C4-2B (cell line): ENCODE data around the gene UTP15.

Experiments used
- H3K27ac ChIP-seq: fragments of 450-650 bp; 2 replicates; pipeline ENCODE4 v1.5.1; 2017
- ZFX ChIP-seq: fragments of 450-650 bp; IDR thresholded peaks from 2 replicates; pipeline ENCODE4 v1.6.1; 2017
- TF ChIP-seq, protein P1 (sequence below): fragments of 450-650 bp; conservative IDR thresholded peaks from 2 replicates; pipeline ENCODE4 v1.5.1; 2017; ENCODE audit warnings: mild to moderate bottlenecking

Gene UTP15

DNA sequence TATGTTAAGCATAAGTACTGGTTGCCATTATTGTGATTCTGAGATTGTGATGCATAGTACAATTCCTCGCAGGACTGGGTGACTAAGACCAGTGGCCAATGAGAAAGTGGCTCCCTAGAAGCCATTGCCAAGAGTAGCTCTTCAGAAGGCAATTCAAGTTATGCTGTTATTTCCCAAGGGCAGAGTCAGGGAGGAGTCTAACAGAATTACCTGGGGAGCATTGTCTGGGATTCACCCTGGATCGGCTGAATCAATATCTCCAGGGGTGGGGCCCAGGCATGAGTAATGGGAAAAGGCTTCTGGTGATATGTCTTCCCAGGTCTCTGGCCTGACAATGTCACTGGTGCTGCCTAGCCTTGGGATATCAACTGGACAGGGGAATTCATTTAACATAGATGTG, 49.5 kb downstream of the UTP15 start:
- TF ChIP-seq ZFX = no peak
- TF ChIP-seq, protein P1, sequence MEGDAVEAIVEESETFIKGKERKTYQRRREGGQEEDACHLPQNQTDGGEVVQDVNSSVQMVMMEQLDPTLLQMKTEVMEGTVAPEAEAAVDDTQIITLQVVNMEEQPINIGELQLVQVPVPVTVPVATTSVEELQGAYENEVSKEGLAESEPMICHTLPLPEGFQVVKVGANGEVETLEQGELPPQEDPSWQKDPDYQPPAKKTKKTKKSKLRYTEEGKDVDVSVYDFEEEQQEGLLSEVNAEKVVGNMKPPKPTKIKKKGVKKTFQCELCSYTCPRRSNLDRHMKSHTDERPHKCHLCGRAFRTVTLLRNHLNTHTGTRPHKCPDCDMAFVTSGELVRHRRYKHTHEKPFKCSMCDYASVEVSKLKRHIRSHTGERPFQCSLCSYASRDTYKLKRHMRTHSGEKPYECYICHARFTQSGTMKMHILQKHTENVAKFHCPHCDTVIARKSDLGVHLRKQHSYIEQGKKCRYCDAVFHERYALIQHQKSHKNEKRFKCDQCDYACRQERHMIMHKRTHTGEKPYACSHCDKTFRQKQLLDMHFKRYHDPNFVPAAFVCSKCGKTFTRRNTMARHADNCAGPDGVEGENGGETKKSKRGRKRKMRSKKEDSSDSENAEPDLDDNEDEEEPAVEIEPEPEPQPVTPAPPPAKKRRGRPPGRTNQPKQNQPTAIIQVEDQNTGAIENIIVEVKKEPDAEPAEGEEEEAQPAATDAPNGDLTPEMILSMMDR = no peak
- H3K27ac ChIP-seq = no peak overlapping the region

DNA sequence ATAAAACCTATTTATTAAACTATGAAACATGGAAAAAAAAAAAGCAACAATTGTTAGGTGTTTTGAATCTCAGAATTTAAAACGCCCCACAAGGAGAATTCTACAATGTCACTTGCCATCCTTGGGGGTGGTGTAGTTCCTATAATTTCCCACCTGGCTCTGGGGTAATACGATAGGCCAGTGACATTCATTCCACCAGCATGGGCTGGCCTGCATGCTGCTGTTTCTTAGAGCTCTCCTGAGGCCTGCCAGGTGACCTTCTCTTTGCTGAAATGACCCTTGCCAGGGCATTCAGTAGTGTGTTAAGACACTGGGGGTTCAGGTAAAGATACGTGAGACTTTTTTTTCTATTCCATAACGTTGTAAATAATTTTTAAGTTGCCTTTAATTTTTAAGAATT, 50.4 kb downstream of the UTP15 start:
- H3K27ac ChIP-seq = no peak overlapping the region

DNA sequence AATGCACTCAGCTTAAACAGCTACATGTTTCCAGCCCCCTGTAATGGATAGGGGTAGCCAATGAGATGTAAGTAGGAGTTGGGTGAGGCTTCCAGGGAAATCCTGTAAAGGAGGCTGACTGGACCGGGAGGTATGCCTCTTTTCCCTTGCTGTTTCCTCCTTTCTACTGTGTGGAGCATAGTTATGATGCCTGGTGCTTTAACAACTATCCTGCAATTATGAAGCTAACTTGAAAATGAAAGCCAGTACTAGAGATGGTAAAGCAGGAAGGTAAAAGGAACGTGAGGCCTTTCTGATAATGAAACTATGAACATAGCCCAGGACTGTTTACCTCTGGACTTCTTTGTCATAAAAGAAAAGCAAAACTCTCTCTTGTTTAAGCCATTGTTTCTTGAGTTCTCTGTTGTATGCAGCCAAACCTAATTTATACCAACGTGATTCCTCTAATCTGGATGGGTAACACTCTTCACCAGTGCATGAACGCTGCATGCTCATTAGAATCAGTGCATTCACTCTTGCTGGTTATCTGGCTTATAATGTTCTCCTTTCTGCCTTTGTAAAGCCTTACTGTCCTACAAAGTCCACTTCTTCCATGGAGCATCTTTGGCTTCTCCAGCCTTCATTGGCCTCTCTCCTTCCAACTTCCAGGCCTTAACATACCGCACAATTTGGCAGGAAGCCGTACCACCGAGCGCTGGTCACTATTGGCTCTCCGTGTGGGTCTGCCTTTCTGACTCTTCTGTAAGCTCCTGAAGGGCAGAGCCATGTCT, 52.2 kb downstream of the UTP15 start:
- no peak overlapping the region for H3K27ac ChIP-seq
- TF ChIP-seq, protein P1 = no peak
- TF ChIP-seq ZFX = no peak

More for the DNA sequence above, 50.4 kb downstream of the UTP15 start:
- TF ChIP-seq, protein P1 = no peak
- no peak for TF ChIP-seq ZFX

DNA sequence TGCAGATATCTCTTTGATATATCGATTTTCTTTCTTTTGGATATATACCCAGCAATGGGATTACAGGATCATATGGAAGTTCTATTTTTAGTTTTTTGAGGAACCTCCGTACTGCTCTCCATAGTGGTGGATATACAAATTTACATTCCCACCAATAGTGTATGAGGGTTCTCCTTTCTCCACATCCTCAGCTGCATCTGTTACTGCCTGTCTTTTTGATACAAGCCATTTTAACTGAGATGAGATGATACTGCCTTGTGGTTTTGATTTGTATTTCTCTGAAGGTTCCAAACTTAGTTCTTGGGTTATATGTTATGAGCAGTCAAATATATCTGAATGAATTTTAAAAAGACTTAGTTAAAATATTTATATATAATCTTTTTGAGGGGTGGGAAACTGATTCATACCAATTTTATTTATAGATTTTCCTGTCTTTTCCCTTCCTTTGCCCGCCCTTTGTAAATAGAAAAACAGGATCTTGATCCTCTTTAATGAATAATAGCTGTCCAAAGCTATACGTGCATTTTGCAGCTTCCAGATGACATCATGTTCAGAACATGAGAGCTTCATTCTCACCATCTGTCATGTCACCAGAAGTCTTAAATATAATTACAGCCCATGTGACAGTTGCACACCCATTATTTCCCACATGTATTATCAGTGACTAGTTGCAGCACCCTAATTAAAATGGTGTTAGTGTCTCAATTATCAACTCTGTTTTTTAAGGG, 54.2 kb downstream of the UTP15 start:
- TF ChIP-seq, protein P1 = no peak
- TF ChIP-seq ZFX = no peak
- H3K27ac ChIP-seq = no peak overlapping the region

DNA sequence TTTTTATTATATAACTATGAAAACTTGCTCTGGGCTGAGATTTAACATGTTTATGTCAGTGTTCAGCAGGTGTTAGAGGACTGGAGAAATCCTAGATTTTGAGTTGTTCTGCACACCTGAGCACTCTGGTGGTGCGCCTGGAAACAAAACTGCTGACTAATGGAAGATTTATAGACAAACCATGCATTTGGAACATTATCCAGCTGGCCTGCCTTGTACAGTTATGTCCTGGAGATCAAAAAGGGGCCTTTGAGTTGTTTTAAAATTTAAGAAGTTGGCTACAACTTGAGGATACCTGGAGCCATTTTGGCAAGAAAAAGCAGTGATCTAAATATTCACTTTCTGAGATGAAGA, 54.8 kb downstream of the UTP15 start:
- TF ChIP-seq ZFX = no peak
- TF ChIP-seq, protein P1 = no peak
- no peak overlapping the region for H3K27ac ChIP-seq

DNA sequence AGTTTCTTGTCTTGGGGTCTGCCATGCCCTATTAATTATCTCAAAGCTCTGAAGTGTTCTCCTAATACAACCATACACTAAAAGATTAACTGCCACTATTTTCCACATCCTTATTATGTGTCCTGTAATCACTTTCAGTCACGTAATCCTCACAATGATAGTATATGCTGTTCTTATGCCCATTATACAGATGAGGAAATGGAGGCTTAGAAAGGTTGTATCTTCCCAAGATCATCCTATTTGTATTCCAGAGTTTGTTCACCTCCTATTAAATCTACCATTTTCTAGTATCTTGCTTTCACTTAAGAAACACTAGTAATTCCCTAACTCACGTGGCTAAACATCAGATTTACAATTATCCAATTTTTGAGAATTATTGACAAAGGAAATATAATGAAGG, 57.5 kb downstream of the UTP15 start:
- no peak overlapping the region for H3K27ac ChIP-seq
- no peak for TF ChIP-seq ZFX
- TF ChIP-seq, protein P1 = no peak

DNA sequence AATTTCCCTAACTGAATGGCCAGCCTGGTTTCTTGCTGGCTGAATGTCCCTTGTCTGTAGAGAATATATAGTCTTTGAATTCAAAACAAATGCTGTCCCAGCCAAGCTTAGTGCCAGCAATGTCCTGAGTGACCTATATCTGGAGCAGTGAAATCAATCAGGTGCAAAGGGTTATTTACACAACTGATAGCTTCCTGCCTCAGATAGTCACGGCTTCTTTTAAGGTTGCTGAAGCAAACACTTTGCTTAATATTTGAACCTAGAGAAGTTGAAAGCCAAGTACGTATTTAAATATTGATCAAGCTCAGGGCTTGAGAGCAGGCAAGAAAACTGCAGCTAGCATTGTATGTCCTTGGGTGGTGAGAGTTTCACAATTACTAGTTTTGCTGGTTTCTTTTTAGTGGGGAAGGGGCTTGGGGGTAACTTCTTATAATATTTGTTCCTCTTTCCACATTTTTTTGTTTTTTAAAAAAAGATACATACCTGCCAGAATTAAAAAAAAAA, 58.4 kb downstream of the UTP15 start:
- no peak overlapping the region for H3K27ac ChIP-seq
- TF ChIP-seq, protein P1 = no peak
- TF ChIP-seq ZFX = no peak
